ENCODE results near the gene CLIP4.

CLIP4 gene

GRCh38 chr2:29139152-29139551 is 23.9 kb downstream of the CLIP4 start:
- no peak for DNase-seq (ENCODE audit: low spot score)

GRCh38 chr2:29139731-29140130 is 24.5 kb downstream of the CLIP4 start:
- DNase-seq (ENCODE audit: low spot score): no peak

GRCh38 chr2:29143657-29144056 is 28.4 kb downstream of the CLIP4 start:
- DNase-seq (ENCODE audit: low spot score): no peak

GRCh38 chr2:29146197-29146596 is 31.0 kb downstream of the CLIP4 start:
- no peak for DNase-seq (ENCODE audit: low spot score)

GRCh38 chr2:29147963-29148362 is 32.7 kb downstream of the CLIP4 start:
- DNase-seq (ENCODE audit: low spot score): no peak

- no peak for DNase-seq (ENCODE audit: low spot score)
Measured at GRCh38 chr2:29154610-29155009, 39.4 kb downstream of the CLIP4 start.

- no peak for DNase-seq (ENCODE audit: low spot score)
Measured at GRCh38 chr2:29155578-29155977, 40.4 kb downstream of the CLIP4 start.

- no peak for DNase-seq (ENCODE audit: low spot score)
Measured at GRCh38 chr2:29157131-29157530, 41.9 kb downstream of the CLIP4 start.

GRCh38 chr2:29159125-29159524 is 43.9 kb downstream of the CLIP4 start:
- no peak for DNase-seq (ENCODE audit: low spot score)

GRCh38 chr2:29160184-29160583 is 45.0 kb downstream of the CLIP4 start:
- no peak for DNase-seq (ENCODE audit: low spot score)

- DNase-seq (ENCODE audit: low spot score): no peak
Measured at GRCh38 chr2:29162204-29162928, 47.2 kb downstream of the CLIP4 start.

GRCh38 chr2:29164091-29164846 is 49.1 kb downstream of the CLIP4 start:
- no peak for DNase-seq (ENCODE audit: low spot score)

- DNase-seq (ENCODE audit: low spot score): no peak
Measured at GRCh38 chr2:29165362-29166241, 50.4 kb downstream of the CLIP4 start.

- DNase-seq (ENCODE audit: low spot score): no peak
Measured at GRCh38 chr2:29166242-29167039, 51.2 kb downstream of the CLIP4 start.

- DNase-seq (ENCODE audit: low spot score): no peak
Measured at GRCh38 chr2:29174937-29175336, 59.7 kb downstream of the CLIP4 start.

GRCh38 chr2:29175338-29175737 is 60.1 kb downstream of the CLIP4 start:
- DNase-seq (ENCODE audit: low spot score): no peak

GRCh38 chr2:29182334-29182733 is 67.1 kb downstream of the CLIP4 start:
- no peak for DNase-seq (ENCODE audit: low spot score)

- DNase-seq (ENCODE audit: low spot score): no peak
Measured at GRCh38 chr2:29182920-29183319, 67.7 kb downstream of the CLIP4 start.

- no peak for DNase-seq (ENCODE audit: low spot score)
Measured at GRCh38 chr2:29184531-29184930, 69.3 kb downstream of the CLIP4 start.

GRCh38 chr2:29186817-29187216 is 71.6 kb downstream of the CLIP4 start:
- no peak for DNase-seq (ENCODE audit: low spot score)

GRCh38 chr2:29187926-29188325 is 72.7 kb downstream of the CLIP4 start:
- DNase-seq (ENCODE audit: low spot score): no peak

GRCh38 chr2:29189052-29189451 is 73.8 kb downstream of the CLIP4 start:
- DNase-seq (ENCODE audit: low spot score): no peak
